HFF-Myc (cell line): ENCODE measurements around the gene JAK1.

Source experiments
- DNase-seq: peaks from one replicate; pipeline ENCODE4 v3.0.0-alpha.2; 2011; ENCODE audit warnings: low read depth; ENCODE audit errors: extremely low read depth
- H3K4me3 ChIP-seq: replicated peaks from 2 replicates; pipeline ENCODE4 v1.5.1; 2011; ENCODE audit warnings: low read depth, mild to moderate bottlenecking, control low read depth, low read length
- CTCF ChIP-seq: IDR thresholded peaks from 2 replicates; pipeline ENCODE4 v1.5.1; 2012; ENCODE audit warnings: mild to moderate bottlenecking, low read depth, low read length, control low read depth; ENCODE audit errors: missing control alignments

The JAK1 gene

GRCh38 chr1:64986903-64987871, 20.8 kb upstream of the JAK1 start:
- DNase-seq: no peak
- H3K4me3 ChIP-seq: no peak overlapping the region
- no peak for TF ChIP-seq CTCF

GRCh38 chr1:64984737-64985136, 18.4 kb upstream of the JAK1 start:
- no peak for DNase-seq
- H3K4me3 ChIP-seq: no peak overlapping the region
- no peak for TF ChIP-seq CTCF

- TF ChIP-seq CTCF: no peak
- DNase-seq: no peak
- H3K4me3 ChIP-seq: no peak overlapping the region
These were observed 17.8 kb upstream of the JAK1 start for GRCh38 chr1:64984106-64984505.

- H3K4me3 ChIP-seq: no peak overlapping the region
- no peak for TF ChIP-seq CTCF
- no peak for DNase-seq
These were observed 16.8 kb upstream of the JAK1 start for GRCh38 chr1:64983110-64983509.

- TF ChIP-seq CTCF: no peak
- no peak for DNase-seq
These were observed 15.5 kb upstream of the JAK1 start for GRCh38 chr1:64981601-64982533.

GRCh38 chr1:64980745-64981600, 14.6 kb upstream of the JAK1 start:
- DNase-seq: no peak
- no peak for TF ChIP-seq CTCF

More at GRCh38 chr1:64981601-64982533, 15.5 kb upstream of the JAK1 start:
- no peak overlapping the region for H3K4me3 ChIP-seq

More at GRCh38 chr1:64980745-64981600, 14.6 kb upstream of the JAK1 start:
- no peak overlapping the region for H3K4me3 ChIP-seq
